Pancreas (tissue), 10 donors: Measurements from ENCODE around the gene SOWAHA. TPM values are rescaled to one million over a fixed set of nuclear protein-coding genes. Genes with fewer than 3 reads are reported as not detected.

Source experiments
- ATAC-seq, 4 donors: fragments of 200-7000 bp; cut with Tn5 transposase; one replicate each; pipeline versions ENCODE4 v1.8.0 to v1.9.1; 2020; ENCODE audit warnings: mild to moderate bottlenecking in 4 of 4, moderate library complexity in 4 of 4
- DNase-seq, 6 donors: peaks; one replicate each; pipeline ENCODE4 v3.0.0-alpha.2; 2020
- FAIRE-seq: peaks from 2 replicates; lab custom pipeline; 2012; peaks lifted over from hg19 to GRCh38; lab: Jason Lieb, UNC
- H3K27ac ChIP-seq, 4 donors: fragments of 200-600 bp; sonication (generic); 1 replicate in 3 of 4; 2 replicates in 1 of 4; pipeline versions ENCODE4 v1.5.0 to v1.8.0; 2020
- H3K27me3 ChIP-seq, 4 donors: fragments of 200-600 bp; one replicate each; pipeline ENCODE4 v1.8.0; 2021
- H3K36me3 ChIP-seq, 3 donors: fragments of 200-600 bp; sonication (generic) in 1 of 3; one replicate each; pipeline versions ENCODE4 v1.5.0 to v1.8.0; 2020 to 2021
- H3K4me1 ChIP-seq, 3 donors: fragments of 200-600 bp; one replicate each; pipeline ENCODE4 v1.8.0; 2021
- H3K4me3 ChIP-seq, 4 donors: fragments of 200-600 bp; sonication (generic) in 2 of 4; one replicate each; pipeline versions ENCODE4 v1.5.0 to v1.8.0; 2020 to 2021
- H3K9me3 ChIP-seq, 4 donors: fragments of 200-600 bp; one replicate each; pipeline ENCODE4 v1.8.0; 2021
- WGBS, 2 donors: extraction: QIAGEN DNeasy Blood & Tissue Kit; methylation state at CpG; one replicate each; pipeline ENCODE4 v1.1.7; 2013; 5-methylcytosine and 5-hydroxymethylcytosine counted together
- intact Hi-C, 3 donors: fragments of 100-400 bp; cut with DNase I; formaldehyde crosslinking; loops; one replicate each; pipeline versions ENCODE4 v1.11.1 to v1.14.2; 2022
- polyA plus RNA-seq, 2 donors: library from polyadenylated mRNA; stranded (reverse); fragments of 200-250 nt; gene quantifications; one replicate each; pipeline ENCODE4 v1.2.3, GENCODE V29; 2013
- total RNA-seq, 6 donors: library from RNA; stranded (reverse); fragmentation: NEBNext Ultra II Directional in 4 of 6; extraction: Animal tissue kit (Norgen Biotek cat#: 25700) in 4 of 6; gene quantifications; one replicate each; pipeline versions ENCODE4 v1.2.1 to v1.2.4, GENCODE V29; 2021 to 2023
- TF ChIP-seq, protein P1 (sequence below), 4 donors: fragments of 200-600 bp; sonication (generic) in 3 of 4; IDR thresholded peaks; one replicate each; pipeline versions ENCODE4 v1.5.0 to v1.8.0; 2021; ENCODE audit warnings: antibody characterized with exemption in 4 of 4
- donor health status: healthy with polysubstance abuse.
- donor health status: DM: no; HTN: no; CAD: no; lungs with moderate emphysema.
- donor health status: DM: no; HTN: no; CAD: no.
- donor health status: control.
- donor health status: control.
- donor health status: Bipolar disorder and iron deficiency.
- donor health status: DM: yes; HTN: yes; CAD: no.
- donor health status: DM: no; HTN: no; CAD: no.
- donor health status: DM: no; HTN: no; CAD: no.
- donor health status: DM: yes; HTN: yes; CAD: no.

Gene SOWAHA
- total and polyA plus RNA-seq, 8 donors: 1.4 to 5.0 (median 1.9) TPM

DNA sequence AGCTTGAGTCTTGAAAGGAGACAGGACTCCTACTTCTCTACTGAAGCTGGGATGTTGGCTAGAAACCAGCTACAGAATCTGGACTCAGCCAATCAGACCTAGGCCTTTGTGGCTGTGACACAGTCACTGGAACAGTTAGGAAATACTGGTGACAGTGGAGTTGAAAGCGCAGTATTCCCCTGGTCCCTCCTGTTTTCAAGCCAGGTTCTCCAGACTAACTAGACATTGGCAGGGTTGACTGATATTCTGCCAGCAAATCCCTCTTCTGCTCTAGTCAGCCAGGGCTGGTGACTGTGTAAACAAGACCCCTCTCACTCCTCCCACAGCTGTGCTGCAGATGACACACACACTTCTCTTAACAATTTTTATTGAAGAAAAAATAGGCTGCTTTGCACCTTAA, 8.7 kb downstream of the SOWAHA start:
- WGBS, 2 donors: 76 to 83% methylated on average over 1 of the region's 1 CpG
- H3K9me3 ChIP-seq: no peaks in the 10 kb centered on the region
- H3K4me1 ChIP-seq: no peaks in the 10 kb centered on the region
- intact Hi-C loops: loop anchor here in 1 of 3 donors (5.0 to 10.0 kb wide), 3 partner anchors 63 to 297 kb away; no protein-coding TSS in a partner anchor
- H3K27me3 ChIP-seq: no peaks in the 10 kb centered on the region
- H3K27ac ChIP-seq: no peak overlapping the region
- DNase-seq: no peak
- TF ChIP-seq, protein P1, sequence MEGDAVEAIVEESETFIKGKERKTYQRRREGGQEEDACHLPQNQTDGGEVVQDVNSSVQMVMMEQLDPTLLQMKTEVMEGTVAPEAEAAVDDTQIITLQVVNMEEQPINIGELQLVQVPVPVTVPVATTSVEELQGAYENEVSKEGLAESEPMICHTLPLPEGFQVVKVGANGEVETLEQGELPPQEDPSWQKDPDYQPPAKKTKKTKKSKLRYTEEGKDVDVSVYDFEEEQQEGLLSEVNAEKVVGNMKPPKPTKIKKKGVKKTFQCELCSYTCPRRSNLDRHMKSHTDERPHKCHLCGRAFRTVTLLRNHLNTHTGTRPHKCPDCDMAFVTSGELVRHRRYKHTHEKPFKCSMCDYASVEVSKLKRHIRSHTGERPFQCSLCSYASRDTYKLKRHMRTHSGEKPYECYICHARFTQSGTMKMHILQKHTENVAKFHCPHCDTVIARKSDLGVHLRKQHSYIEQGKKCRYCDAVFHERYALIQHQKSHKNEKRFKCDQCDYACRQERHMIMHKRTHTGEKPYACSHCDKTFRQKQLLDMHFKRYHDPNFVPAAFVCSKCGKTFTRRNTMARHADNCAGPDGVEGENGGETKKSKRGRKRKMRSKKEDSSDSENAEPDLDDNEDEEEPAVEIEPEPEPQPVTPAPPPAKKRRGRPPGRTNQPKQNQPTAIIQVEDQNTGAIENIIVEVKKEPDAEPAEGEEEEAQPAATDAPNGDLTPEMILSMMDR (IDR thresholded peaks at IDR 0.05): no peak
- ATAC-seq: peak in 1 of 4 donors; percentile 17
- H3K4me3 ChIP-seq: no peak overlapping the region
- H3K36me3 ChIP-seq: peaks cover 0 to 7% (median 0%) of the 10 kb centered on the region in 3 donors
- FAIRE-seq: no peak

DNA sequence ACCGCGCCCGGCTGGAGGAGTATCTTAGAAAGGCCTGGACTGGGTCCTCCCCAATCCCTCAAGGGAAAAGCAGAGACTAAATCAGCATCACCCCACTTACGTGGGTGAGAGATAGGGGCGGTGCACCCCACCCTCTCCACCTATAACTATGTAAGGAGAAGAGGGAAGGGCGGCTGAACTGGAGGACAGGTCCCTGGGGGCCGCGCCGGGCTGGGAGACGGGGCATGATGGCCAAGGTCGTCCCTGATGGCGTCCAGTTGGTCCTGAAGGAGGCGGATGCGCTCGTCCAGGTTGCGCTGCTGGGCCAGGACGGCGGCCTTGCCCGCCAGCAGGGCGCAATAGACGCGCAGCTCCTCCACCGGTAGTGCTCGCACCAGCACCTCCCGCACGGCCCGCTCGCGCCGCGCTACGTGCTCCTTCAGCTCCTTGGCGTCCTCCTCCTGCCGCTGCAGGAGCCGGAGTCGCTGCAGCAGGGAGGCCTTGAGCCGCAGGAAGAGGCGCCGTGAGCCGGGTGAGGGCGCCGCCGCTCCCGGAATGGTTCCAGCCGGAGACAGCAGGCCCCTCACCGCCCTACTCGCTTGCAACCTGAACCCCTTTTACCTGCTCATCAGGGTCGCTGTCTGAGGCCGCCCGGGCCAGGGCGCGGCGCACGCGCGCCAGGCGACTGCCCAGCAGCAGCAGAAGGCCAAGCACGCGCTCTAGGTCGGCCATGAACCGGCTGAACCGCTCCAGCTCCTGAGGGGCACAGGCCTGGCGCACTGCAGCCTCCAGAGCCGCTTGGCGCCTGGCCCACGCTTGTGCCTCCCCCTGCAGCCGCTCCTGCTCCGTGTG, 9.8 kb downstream of the SOWAHA start:
- Histone ChIP-seq H3K27ac (no peak overlapping the region), H3K36me3 (peaks cover 0 to 7% (median 0%) of the 10 kb centered on the region in 3 donors), H3K4me3 (peak overlapping the region in 2 of 4 donors; percentile 7 to 36), H3K27me3 (no peaks in the 10 kb centered on the region), H3K9me3 (no peaks in the 10 kb centered on the region), H3K4me1 (no peaks in the 10 kb centered on the region)
- TF ChIP-seq, protein P1 (IDR thresholded peaks at IDR 0.05): no peak
- ATAC-seq (peak; percentile 42 to 71 (median 59)), DNase-seq (peak; percentile 39 to 82 (median 56)), FAIRE-seq (no peak)
- intact Hi-C loops: loop anchor here in 1 of 3 donors (5.0 to 10.0 kb wide), 3 partner anchors 62 to 298 kb away; no protein-coding TSS in a partner anchor
- WGBS, 2 donors: 37 to 38% methylated on average over 53 to 68 of the region's 68 CpGs

DNA sequence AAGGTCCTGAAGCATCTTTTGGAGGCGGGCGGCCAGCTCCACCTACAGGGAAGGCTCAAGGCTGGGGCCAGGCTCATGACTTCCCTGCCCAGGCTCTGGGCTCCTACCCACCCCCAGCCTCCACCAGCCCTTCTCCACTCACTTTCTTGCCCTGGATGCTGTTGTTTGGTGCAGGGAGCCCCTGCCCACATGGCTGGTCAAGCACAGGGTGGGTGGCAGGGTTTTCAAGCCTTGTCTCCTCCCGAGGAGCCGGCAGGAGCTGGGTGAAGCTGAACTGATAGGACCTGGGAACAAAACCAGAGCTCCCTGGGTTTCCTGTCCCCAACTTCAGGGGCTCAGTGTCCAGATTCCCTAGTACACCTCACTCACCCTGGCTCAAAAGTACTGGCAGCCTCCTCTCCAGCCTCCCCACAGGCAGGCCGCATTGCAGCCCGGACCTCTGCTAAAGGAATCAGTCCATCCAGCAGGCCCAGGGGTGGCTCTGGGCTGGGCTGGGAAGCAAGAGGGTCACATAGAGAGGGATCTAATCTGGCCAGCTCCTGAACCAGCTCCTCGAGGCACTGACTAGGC, 10.5 kb downstream of the SOWAHA start:
- Histone ChIP-seq H3K27me3 (no peaks in the 10 kb centered on the region), H3K9me3 (no peaks in the 10 kb centered on the region), H3K4me3 (peak overlapping the region in 1 of 4 donors; percentile 36), H3K27ac (no peak overlapping the region), H3K36me3 (peaks cover 0 to 7% (median 0%) of the 10 kb centered on the region in 3 donors), H3K4me1 (no peaks in the 10 kb centered on the region)
- FAIRE-seq (no peak), DNase-seq (peak in 2 of 6 donors; percentile 55 to 67), ATAC-seq (peak in 3 of 4 donors; percentile 18 to 46 (median 28))
- intact Hi-C loops: loop anchor here in 1 of 3 donors (5.0 to 10.0 kb wide), 3 partner anchors 61 to 299 kb away; no protein-coding TSS in a partner anchor
- 78 to 81% methylated on average over 7 of the region's 7 CpGs for WGBS, 2 donors
- TF ChIP-seq, protein P1 (IDR thresholded peaks at IDR 0.05): no peak

DNA sequence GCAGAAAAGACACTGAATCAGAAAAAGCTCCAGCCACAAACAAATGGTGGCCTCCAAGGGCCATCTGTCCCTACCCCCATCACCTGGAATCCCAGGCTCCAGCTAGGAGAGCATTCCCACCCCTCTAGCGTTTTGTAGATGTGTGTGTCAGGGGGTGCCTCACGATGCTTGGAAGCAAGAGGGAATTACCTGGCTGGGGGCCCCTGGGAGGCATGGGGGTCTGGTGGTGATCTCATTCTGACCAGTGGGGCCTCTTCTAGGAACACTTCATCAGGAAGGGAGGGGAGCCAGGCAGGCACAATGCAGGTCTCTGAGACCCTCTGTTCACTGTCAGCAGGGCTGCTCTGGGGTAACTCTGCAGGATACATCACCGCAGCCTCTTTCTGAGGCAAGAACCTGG, 11.3 kb downstream of the SOWAHA start:
- WGBS, 2 donors: 92 to 93% methylated on average over 3 of the region's 3 CpGs
- intact Hi-C loops: loop anchor here in 1 of 3 donors (5.0 to 10.0 kb wide), 3 partner anchors 60 to 300 kb away; no protein-coding TSS in a partner anchor
- H3K36me3 ChIP-seq: peaks cover 0 to 7% (median 0%) of the 10 kb centered on the region in 3 donors

More for the DNA sequence above, 11.3 kb downstream of the SOWAHA start:
- H3K27ac ChIP-seq: no peak overlapping the region
- H3K27me3 ChIP-seq: no peaks in the 10 kb centered on the region
- DNase-seq (no peak), FAIRE-seq (no peak), ATAC-seq (no peak)
- no peaks in the 10 kb centered on the region for H3K9me3 ChIP-seq
- no peak overlapping the region for H3K4me3 ChIP-seq
- TF ChIP-seq, protein P1 (IDR thresholded peaks at IDR 0.05): no peak
- H3K4me1 ChIP-seq: no peaks in the 10 kb centered on the region
